ENCODE results near the gene LCN2.

The LCN2 gene

GRCh38 chr9:128150594-128151308 is 1.5 kb downstream of the LCN2 start:
- no peak for DNase-seq (ENCODE audit: low spot score)
- TF ChIP-seq, protein P1, sequence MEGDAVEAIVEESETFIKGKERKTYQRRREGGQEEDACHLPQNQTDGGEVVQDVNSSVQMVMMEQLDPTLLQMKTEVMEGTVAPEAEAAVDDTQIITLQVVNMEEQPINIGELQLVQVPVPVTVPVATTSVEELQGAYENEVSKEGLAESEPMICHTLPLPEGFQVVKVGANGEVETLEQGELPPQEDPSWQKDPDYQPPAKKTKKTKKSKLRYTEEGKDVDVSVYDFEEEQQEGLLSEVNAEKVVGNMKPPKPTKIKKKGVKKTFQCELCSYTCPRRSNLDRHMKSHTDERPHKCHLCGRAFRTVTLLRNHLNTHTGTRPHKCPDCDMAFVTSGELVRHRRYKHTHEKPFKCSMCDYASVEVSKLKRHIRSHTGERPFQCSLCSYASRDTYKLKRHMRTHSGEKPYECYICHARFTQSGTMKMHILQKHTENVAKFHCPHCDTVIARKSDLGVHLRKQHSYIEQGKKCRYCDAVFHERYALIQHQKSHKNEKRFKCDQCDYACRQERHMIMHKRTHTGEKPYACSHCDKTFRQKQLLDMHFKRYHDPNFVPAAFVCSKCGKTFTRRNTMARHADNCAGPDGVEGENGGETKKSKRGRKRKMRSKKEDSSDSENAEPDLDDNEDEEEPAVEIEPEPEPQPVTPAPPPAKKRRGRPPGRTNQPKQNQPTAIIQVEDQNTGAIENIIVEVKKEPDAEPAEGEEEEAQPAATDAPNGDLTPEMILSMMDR (IDR thresholded peaks at IDR 0.05; ENCODE audit: extremely low read depth, missing control alignments), result no peak

DNA sequence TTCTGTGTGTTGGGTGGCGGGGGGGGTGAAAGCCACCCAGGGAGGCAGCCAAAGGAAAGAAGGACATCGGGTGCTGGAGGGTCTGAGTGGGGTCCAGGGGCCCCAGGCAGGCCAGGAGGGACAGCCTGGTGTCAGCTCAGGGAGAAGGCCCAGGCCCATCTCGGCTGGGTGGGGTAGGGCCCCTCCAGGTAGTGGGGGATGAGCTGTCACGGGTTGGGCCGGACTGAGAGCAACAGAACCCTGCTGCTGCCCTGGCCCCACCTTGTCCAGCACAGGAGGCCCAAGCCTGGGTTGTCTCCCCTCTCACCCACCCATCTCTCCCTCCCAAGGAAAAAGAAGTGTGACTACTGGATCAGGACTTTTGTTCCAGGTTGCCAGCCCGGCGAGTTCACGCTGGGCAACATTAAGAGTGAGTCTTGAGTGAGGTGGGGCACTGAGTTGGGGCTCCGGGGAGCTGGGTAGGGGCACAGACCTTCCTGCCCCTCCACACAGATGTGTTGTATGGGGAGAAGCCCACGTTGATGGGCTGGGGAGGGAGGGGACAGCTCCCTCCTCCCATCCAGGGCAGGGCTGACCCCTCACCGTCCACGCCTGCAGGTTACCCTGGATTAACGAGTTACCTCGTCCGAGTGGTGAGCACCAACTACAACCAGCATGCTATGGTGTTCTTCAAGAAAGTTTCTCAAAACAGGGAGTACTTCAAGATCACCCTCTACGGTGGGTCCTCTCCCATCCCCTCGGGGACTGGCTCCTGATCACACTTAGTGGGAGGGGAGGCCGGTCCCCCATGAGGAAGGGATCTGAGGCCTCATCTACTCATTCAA is 2.3 kb downstream of the LCN2 start:
- DNase-seq (ENCODE audit: low spot score), result no peak
- TF ChIP-seq, protein P1 (IDR thresholded peaks at IDR 0.05; ENCODE audit: extremely low read depth, missing control alignments), result no peak

GRCh38 chr9:128152133-128153059 is 3.1 kb downstream of the LCN2 start:
- no peak for DNase-seq (ENCODE audit: low spot score)
- TF ChIP-seq, protein P1 (IDR thresholded peaks at IDR 0.05; ENCODE audit: extremely low read depth, missing control alignments), result no peak

DNA sequence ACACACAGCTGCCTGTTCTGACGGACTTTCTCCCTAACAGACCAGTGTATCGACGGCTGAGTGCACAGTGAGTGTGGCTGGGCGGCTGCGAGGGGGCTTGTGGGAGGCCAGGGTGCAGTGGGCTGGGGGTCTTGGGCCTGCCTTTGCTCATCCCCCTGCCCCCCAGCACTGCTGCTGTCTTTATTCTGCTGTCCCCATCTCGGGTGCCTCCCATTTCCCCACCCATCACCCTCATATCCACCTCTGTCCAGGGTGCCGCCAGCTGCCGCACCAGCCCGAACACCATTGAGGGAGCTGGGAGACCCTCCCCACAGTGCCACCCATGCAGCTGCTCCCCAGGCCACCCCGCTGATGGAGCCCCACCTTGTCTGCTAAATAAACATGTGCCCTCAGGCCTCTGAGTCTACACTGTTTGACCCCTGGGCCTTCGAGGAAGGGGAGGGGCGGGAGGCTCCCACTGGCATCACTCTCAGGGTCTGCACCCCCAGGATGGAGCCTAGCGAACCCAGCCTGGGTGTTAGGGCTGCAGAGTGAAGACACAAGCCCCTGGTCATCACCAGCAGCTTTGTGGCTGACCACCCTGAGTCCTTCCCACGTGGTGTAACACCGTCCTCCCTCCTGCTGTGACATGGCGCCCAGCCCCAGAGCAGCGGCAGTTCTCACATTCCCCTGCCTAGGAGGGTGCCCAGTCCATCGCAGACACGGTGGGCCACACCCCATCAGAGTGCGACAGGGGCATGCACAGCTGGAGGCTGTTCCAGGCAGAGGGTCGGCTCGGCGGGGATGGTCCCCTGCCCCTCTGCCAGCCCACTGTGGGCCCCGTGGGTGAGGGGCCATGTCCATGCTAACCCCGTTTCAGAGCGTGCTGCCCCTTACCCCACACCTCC is 4.0 kb downstream of the LCN2 start:
- TF ChIP-seq, protein P1 (IDR thresholded peaks at IDR 0.05; ENCODE audit: extremely low read depth, missing control alignments), result no peak
- no peak for DNase-seq (ENCODE audit: low spot score)

DNA sequence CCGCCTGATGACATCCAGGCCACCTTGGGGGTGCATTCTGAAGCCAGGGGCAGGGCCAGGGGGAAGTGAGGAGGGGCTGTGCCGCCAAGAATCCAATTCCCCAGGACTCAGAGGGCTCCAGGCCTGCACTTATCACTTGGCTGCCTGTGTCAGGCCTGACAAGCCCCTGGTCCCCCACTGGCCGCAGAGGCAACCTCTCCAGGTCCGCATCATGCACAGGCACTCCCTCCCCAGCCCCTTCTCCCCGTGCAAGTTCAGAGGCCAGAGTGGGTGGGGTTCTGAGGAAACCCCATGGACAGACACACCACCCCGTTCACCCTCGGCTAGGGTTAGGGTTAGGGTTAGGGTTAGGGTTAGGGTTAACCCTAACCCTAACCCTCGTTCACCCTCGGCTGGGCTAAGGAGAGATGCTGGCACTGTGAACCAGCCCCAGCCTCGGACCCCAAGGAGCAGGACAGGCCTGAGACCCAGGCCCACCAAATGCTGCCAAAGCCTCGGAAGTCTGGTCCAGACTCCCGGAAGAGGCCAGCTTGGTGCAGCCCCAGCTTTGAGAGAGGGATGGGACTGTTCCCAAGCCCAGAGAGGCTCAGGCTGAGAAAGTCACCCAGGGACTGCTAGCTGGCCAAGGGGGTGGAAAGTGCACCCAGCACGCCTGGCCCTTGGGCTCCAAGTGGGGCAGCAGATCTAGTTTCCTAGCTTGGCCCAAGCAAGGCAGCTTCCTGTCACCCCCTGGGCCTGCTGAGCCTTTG is 4.9 kb downstream of the LCN2 start:
- no peak for DNase-seq (ENCODE audit: low spot score)
- TF ChIP-seq, protein P1 (IDR thresholded peaks at IDR 0.05; ENCODE audit: extremely low read depth, missing control alignments), result no peak

All from GM20000 (cell line).